GM23248 (cell line): ENCODE data around the gene DNAJC28.

Source experiments
- EZH2 ChIP-seq: fragments of 200-600 bp; sonication (generic); IDR thresholded peaks from 2 replicates; pipeline ENCODE4 v1.6.1; 2018; ENCODE audit warnings: antibody characterized with exemption, mild to moderate bottlenecking; ENCODE audit not compliant: insufficient read depth, poor library complexity, severe bottlenecking
- EZH2phosphoT487 ChIP-seq: fragments of 200-600 bp; sonication (generic); IDR thresholded peaks from 2 replicates; pipeline ENCODE4 v1.6.1; 2018; ENCODE audit warnings: antibody characterized with exemption, moderate library complexity, mild to moderate bottlenecking, low read depth; ENCODE audit not compliant: insufficient read depth

DNA sequence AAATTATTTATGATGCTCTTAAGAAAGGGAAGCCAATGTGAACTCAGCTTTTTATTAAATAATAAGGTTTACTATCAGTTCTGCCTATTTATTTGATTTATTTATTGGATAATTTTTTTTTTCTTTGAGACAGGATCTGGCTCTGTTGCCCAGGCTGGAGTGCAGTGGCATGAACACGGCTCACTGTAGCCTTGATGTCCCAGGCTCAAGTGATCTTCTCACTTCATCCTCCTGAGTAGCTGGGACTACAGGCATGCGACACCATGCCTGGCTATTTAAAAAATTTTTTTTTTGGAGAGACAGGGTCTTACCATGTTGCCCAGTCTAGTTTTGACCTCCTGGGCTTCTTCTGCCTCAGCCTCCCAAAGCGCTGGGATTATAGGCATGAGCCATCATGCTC lies 21.0 kb upstream of the DNAJC28 start:
- TF ChIP-seq EZH2 (no peak), EZH2phosphoT487 (no peak)
